CD4-positive, alpha-beta T cell treated with Interleukin-17A for 1 hour (primary cell): Measurements from ENCODE around the gene WDFY3.

ENCODE experiments used
- DNase-seq: peaks from one replicate; pipeline ENCODE4 v3.0.0-alpha.2; 2020

WDFY3 gene

DNA sequence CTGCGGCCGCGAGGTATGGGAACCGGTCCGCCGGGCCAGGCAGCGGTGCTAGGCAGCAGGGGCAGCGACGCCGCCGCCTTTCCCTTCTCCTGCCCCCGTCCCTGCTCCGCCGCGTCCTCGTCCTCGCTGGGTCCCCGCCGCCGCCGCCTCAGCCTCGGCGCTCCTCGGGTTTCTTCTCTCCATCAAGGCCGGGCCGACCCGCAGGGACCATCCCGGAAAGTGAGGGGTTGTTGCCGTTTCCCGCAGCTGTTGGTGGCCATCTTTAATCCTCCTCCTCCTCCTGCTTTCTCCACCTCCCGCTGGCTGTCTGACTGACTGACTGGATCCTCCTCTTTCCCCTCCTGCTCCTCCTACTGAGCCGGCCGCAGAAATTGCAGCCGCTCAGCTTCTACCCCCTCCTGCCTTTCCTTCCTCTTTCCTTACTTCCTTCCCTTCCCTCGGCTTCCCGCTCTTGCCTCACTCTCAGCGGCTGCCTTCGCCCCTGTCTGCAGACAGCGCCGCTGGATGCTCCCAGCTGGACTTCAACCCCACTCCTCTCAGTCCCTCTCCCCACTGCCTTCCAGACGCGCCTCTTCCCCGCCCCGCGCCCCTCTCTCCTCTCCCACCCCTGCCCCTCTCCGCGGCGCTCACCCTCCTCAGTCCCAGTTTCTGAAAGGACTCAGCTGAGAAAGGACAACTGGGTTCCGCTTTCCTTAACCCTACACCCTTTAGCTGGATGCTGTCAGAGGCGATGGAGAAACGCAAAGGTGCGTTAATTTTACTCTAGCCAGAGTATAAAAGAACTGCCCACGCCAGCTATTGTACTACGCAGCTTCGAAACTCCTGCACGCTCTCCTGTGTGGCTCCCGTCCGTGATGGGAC is at the start of gene WDFY3:
WDFY3 (minus strand) TSS at position 309 of the 861 bp plus-strand sequence. CDS start 106,099 bp downstream, outside the sequence.
- peak; percentile 16 for DNase-seq

- no peak for DNase-seq
These were observed 39.4 kb upstream of the WDFY3 start for GRCh38 chr4:85005865-85006377.

GRCh38 chr4:85000343-85000742 is 33.9 kb upstream of the WDFY3 start:
- DNase-seq, result no peak

- no peak for DNase-seq
These were observed 28.9 kb upstream of the WDFY3 start for GRCh38 chr4:84995386-84995785.

DNA sequence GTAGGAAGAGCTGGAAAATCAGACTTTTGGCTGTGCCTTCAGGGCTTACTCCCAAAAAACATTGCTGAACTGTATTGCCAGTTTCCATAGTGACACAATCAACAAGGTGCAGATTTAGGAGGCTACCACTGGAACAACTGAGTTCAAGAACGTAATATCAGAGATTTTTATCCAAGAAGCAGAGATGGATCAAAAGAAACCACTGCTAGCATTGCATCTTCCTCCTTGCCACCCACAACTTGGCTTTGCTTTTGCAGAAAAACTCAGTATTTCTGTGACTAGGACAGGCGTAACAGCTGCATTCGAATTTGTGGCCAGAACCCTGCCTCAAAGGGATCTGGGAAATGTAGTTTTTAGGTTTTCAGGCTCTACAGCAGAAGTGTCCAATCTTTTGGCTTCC is 27.8 kb upstream of the WDFY3 start:
- DNase-seq, result no peak

DNA sequence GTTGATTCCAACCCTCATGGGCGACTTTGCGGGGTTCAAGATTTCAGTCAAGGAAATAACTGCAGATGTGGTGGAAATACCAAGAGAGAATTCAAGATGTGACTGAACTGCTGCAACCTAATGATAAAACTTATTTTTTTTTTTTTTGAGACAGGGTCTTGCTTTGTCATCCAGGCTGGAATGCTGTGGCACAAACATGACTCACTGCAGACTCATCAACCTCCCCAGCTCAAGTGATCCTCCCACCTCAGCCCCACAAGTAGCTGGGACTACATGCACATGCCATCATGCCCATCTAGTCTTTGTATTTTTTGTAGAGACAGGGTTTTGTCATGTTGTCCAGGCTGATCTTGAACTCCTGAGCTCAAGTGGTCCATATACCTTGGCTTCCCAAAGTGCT is 19.5 kb upstream of the WDFY3 start:
- DNase-seq, result no peak

DNA sequence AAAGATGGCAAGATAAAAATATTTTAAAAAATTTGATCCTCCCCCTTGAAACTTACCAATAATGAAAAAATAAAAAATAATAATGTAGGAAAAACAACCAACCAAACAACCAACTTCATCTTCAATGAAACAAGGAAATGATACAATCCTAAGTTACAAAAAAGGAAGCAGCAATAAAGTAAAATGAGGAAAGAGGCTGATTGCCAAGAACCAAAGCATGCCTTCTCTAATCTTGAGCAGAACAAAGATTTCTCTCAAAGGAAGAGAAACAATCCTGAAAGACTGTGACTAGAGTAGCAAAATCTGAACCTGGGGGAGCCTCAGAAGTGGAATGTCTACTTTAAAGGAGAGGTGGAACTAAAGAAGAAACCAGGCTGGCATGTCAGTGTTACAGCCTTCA is 10.9 kb upstream of the WDFY3 start:
- DNase-seq, result no peak

DNA sequence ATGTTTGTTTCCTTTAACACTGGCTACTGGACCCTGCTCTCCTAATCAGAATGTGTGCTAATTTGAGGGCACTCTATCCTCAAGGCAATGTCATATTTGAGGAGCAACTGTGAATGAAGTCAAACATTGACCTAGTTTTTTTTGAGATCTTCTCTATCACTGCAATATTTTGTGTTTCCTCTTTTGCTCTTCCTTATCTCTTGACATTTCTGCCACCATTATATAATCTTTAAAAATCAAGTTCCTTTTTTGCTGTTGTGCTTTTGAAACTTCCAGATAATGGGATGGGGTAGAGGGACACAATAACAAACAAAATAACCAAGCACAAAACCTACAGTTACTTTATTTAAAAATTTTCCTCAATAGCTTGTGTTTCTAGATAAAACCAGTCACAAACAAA is 7.4 kb upstream of the WDFY3 start:
- DNase-seq, result no peak

GRCh38 chr4:84971319-84971932 is 4.9 kb upstream of the WDFY3 start:
- peak; percentile 12 for DNase-seq

GRCh38 chr4:84968925-84969324 is 2.4 kb upstream of the WDFY3 start:
- no peak for DNase-seq

GRCh38 chr4:84967243-84967690 is 777 bp upstream of the WDFY3 start:
- DNase-seq, result no peak

GRCh38 chr4:84965553-84966381 is 723 bp downstream of the WDFY3 start:
- no peak for DNase-seq

- no peak for DNase-seq
These were observed 1.4 kb downstream of the WDFY3 start for GRCh38 chr4:84964995-84965552.

- no peak for DNase-seq
These were observed 4.4 kb downstream of the WDFY3 start for GRCh38 chr4:84962102-84962501.

- DNase-seq, result no peak
These were observed 8.1 kb downstream of the WDFY3 start for GRCh38 chr4:84958434-84958833.

GRCh38 chr4:84957514-84958420 is 8.7 kb downstream of the WDFY3 start:
- no peak for DNase-seq

DNA sequence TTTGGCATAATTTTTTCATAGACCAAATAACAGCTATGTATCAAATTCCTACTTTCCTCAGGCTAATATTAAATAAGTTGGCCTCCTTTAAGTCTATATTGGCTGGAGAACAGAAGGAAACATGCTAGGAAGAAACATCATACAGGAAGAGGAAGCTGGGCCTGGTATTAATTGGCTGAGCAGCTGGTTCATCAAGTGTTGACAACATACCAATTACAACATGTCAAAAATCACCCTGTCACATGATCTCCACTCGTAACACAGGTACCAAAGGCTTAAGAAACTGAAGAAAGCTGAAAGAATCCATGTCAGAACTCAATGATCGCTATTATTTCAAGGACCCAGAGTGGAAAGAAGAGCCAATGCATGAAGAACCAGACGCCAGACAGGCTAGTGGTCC is 10.5 kb downstream of the WDFY3 start:
- no peak for DNase-seq

GRCh38 chr4:84954982-84955567 is 11.4 kb downstream of the WDFY3 start:
- no peak for DNase-seq

GRCh38 chr4:84952776-84953175 is 13.7 kb downstream of the WDFY3 start:
- no peak for DNase-seq

DNA sequence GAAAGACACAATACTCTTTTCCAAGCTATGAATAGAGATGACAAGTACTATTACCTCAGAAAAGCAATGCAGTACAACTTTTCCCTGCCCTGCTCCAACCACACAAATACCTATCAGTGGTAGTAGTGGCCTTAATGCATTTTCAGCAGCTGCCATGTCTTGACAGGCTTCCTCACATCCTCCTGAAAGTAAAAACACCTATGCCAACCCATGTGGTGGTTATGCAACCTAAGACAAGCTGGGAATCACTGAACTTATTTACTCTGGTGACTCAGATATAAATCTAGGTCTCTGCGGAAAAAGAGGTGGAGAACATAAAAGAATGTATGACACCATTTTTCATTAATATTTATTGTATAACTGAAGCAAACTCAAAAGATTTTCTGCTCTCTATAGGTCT is 14.5 kb downstream of the WDFY3 start:
- no peak for DNase-seq

DNA sequence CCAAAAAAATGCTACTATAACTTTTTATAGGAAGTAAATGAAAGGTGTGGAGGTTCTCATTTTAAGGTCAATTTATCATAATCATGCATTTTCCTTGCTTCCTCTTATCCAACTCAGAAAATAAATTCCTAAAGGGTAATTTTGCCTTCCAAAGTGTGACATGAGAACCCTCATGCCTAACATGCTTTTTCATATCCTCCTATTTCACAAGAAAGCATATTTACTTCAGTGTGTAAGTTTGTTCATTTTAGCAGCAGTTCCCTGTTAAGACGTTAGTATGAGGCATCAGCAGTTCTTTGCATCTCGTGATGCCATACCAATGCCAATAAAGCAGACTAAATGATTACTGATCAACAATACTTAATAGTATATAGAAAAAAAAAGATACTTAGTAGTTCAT is 18.4 kb downstream of the WDFY3 start:
- DNase-seq, result no peak
